Measurements from ENCODE around the gene ATP6V1B1. TPM values are rescaled to one million over a fixed set of nuclear protein-coding genes. Genes with fewer than 3 reads are reported as not detected.

The ATP6V1B1 gene
- total RNA-seq, 4 donors from 2014 or later: 7.3 to 110 (median 55.0) TPM

- no peak overlapping the region for H3K4me3 ChIP-seq (ENCODE audit: low read depth, poor library complexity, severe bottlenecking)
- intact Hi-C loops (cut with DNase I; ENCODE audit: low total_unique reads): no loop called here
- peak in 1 of 2 donors; percentile 76 for DNase-seq (ENCODE audit: low spot score in 2 of 2)
- no peak for TF ChIP-seq CTCF (IDR thresholded peaks at IDR 0.05)
- no peak for TF ChIP-seq POLR2A (IDR thresholded peaks at IDR 0.05)
- 32 to 51% methylated on average over 3 of the region's 3 CpGs for WGBS, 2 donors
Measured at GRCh38 chr2:70938586-70938950, 2.9 kb downstream of the ATP6V1B1 start.

- no peak overlapping the region for H3K4me3 ChIP-seq (ENCODE audit: low read depth, poor library complexity, severe bottlenecking)
- TF ChIP-seq POLR2A (IDR thresholded peaks at IDR 0.05): no peak
- TF ChIP-seq CTCF (IDR thresholded peaks at IDR 0.05): no peak
- DNase-seq (ENCODE audit: low spot score in 2 of 2): peak in 1 of 2 donors; percentile 60
- intact Hi-C loops (cut with DNase I; ENCODE audit: low total_unique reads): no loop called here
- 68 to 75% methylated on average over 23 to 30 of the region's 30 CpGs for WGBS, 2 donors
Measured at GRCh38 chr2:70939001-70939838, 3.5 kb downstream of the ATP6V1B1 start.

GRCh38 chr2:70939839-70940580 lies 4.3 kb downstream of the ATP6V1B1 start:
- no peak for TF ChIP-seq CTCF (IDR thresholded peaks at IDR 0.05)
- no peak for TF ChIP-seq POLR2A (IDR thresholded peaks at IDR 0.05)
- intact Hi-C loops (cut with DNase I; ENCODE audit: low total_unique reads): no loop called here

GRCh38 chr2:70941186-70941585 lies 5.5 kb downstream of the ATP6V1B1 start:
- no peak overlapping the region for H3K4me3 ChIP-seq (ENCODE audit: low read depth, poor library complexity, severe bottlenecking)
- peak in 1 of 2 donors; percentile 61 for DNase-seq (ENCODE audit: low spot score in 2 of 2)
- no peak for TF ChIP-seq POLR2A (IDR thresholded peaks at IDR 0.05)
- no peak for TF ChIP-seq CTCF (IDR thresholded peaks at IDR 0.05)
- 72% methylated on average over 6 of the region's 6 CpGs for WGBS, 2 donors
- intact Hi-C loops (cut with DNase I; ENCODE audit: low total_unique reads): no loop called here

More at GRCh38 chr2:70939839-70940580, 4.3 kb downstream of the ATP6V1B1 start:
- H3K4me3 ChIP-seq (ENCODE audit: low read depth, poor library complexity, severe bottlenecking): no peak overlapping the region
- 79 to 88% methylated on average over 10 of the region's 10 CpGs for WGBS, 2 donors
- peak in 1 of 2 donors; percentile 59 for DNase-seq (ENCODE audit: low spot score in 2 of 2)

GRCh38 chr2:70941701-70942100 lies 6.0 kb downstream of the ATP6V1B1 start:
- TF ChIP-seq POLR2A (IDR thresholded peaks at IDR 0.05) (no peak), CTCF (IDR thresholded peaks at IDR 0.05) (no peak)
- WGBS, 2 donors: 82 to 85% methylated on average over 5 of the region's 5 CpGs
- peak in 1 of 2 donors; percentile 53 for DNase-seq (ENCODE audit: low spot score in 2 of 2)
- no peak overlapping the region for H3K4me3 ChIP-seq (ENCODE audit: low read depth, poor library complexity, severe bottlenecking)
- intact Hi-C loops (cut with DNase I; ENCODE audit: low total_unique reads): no loop called here
